Hematopoietic multipotent progenitor cell treated with erythropoietin and hydrocortisone succinate and interleukin-3 and kit ligand, for 6 days (in vitro differentiated cells): ENCODE data around the gene MORN5.

Source experiments
- DNase-seq: peaks from one replicate; pipeline ENCODE4 v3.0.0-alpha.2; 2015

The MORN5 gene

DNA sequence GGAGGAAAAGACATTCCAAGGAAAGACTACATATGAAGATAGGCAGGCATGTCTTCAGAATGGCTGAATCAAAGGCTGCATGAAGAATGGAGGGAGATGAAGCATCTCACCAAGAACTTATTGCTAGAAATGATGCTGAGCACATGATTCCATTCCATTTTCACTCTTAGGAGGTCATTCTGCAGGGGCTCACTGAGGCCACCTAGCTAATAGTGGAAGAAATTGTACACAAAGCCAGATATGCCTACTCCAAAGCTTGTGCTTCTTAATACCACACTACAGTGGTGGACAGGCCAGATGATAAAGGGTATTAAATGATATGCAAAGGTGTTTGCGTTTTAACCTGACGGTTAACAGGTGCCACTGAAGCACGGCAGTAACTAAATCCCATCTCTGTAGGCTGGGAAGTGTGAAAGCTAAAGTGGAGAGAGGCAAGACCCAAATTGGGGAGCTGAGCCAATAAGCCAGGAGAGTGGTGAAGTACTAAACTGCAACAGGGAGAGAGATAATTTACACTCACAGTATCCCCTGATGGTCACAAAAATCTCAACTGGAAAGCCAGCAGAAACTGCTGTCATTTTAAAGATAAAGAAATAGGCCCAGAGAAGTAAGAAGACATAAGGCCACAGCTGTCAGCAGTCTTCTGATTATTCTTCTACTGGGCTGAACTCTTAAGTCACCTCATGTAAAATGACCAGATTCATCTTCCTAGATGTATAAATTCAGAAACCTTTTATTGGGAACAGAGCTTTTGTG is 14.7 kb upstream of the MORN5 start:
- DNase-seq, result peak; percentile 89

GRCh38 chr9:122145592-122145863 is 14.2 kb upstream of the MORN5 start:
- DNase-seq, result no peak

GRCh38 chr9:122151267-122151828 is 8.4 kb upstream of the MORN5 start:
- peak; percentile 21 for DNase-seq

- DNase-seq, result no peak
Measured at GRCh38 chr9:122155796-122156195, 3.9 kb upstream of the MORN5 start.

DNA sequence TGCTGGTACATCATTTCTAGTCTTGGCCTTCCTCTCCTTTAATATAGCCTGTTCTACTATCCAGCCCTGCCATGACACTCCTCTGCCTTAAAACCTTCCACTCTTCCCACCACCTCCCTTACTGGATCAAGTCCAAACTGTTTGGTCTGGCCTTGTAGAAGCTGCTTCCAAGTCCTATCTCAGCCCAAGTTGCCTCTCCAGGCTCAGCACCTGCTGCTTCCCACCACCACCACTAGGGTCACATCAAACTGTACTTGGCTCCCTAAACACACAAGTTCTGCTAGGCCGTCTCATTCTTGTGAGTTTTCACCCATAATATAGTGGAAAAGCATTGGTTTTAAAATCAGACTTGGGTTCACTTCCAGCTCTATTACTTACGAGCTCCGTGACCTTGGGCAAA is 1.5 kb upstream of the MORN5 start:
- peak; percentile 88 for DNase-seq

GRCh38 chr9:122159925-122160246 is 178 bp downstream of the MORN5 start:
- no peak for DNase-seq

DNA sequence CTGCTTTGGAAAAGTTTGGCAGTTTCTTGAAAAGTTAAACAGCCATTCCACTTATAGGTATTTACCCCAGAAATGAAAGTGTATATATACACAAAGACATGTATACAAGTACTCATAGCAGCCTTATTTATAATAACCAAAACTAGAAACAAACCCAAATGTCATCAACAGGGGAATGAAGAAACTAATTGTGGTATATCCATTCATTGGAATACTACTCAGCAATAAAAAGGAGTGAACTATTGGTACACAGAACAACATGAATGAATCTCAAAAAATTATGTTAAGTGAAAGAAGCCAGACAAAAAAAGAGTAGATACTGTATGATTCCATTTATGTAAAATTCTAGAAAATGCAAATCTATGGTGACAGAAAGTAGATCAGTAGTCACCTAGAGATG is 2.7 kb downstream of the MORN5 start:
- DNase-seq, result no peak

DNA sequence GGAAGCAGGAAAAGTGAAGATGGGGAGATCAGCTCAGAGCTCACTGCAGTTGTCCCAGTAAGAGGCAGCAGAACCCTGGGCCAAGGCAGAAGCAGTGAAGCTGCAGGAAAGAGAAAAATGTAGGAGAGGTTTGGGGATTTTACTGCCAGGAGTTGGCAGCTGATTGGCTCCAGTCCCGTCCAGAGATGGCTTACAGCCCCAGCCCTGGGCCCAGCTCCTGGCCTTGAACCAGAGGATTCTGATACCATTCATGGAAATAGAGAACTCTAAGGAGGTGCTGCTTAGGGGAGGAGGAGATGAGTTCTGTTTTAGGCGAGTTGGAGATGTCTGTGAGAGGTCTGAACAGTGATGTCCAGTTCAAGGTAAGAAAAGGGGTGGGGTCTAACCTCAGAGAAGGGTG is 4.6 kb downstream of the MORN5 start:
- no peak for DNase-seq

DNA sequence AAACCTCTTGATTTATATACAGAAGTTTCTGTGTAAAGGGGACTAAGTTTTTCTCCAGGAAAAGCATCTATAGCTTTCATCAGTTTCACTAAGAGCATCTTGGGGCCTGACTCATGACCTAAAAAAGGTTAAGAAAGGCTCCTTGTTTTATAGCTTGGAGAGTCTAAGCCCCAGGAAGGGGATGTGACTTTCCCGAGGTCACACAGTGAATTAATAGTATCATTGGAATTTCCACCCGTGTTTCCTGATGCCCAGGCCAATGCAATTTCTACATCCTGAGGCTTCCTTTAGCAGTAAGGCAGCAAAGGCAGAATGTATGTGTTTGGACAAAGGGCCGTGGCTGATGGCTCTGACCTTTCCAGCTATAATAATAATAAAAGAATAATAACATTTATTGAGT is 8.6 kb downstream of the MORN5 start:
- DNase-seq, result no peak

DNA sequence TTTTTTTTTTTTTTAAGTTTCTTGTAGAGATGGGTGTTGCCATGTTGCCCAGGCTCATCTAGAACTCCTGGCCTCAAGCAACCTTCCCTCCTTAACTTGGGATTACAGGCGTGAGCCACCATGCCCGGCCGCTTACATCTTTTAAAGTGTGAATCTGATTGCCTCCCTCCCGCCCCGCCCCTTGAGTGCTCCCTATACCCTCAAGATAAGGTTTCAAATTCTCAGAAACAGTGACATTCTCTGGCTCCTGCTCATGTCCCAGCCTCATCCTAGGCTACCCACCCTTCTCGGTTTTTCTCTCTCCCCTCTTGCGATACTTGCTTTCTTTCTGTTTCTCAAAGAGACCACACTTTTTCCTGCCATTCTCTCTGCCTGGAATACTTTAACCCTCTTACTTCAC is 12.4 kb downstream of the MORN5 start:
- peak; percentile 60 for DNase-seq

DNA sequence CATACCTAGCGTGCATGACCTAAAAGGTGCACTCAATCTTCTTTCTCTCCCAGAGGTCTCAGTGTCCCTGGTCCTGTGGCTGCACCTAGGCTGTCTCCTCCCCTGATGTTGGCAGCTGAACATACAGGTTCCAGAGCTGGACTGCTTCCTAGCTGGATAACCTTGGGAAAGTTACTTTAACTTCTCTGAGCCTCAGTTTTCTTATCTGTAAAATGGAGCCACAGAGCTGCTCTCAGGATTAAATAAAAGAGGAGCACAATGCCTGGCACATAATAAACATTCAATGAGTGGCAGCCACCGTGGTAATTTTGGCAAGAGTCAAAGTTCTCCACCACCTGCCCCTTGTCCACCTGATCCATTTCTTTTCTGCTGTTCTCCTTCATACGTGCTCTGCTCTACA is 14.0 kb downstream of the MORN5 start:
- no peak for DNase-seq

DNA sequence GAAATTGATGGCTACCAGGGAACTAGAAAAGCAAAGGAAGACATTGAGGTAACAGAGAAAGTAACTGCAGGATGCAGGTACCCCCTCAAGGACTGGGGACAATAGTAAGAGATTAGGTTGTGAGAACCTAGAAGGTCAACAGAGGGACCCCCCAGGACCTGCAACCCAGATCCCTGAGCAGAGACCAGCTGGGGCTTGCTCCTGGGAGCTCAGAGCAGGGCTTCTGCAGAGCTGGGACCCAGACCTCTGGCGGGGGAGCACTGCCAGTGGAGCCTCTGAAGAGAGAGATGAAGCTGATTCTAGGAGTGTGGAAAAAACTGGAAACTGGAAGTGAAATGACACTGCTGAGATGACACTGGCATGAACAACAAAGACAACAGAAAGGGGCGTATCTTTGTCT is 17.2 kb downstream of the MORN5 start:
- no peak for DNase-seq

DNA sequence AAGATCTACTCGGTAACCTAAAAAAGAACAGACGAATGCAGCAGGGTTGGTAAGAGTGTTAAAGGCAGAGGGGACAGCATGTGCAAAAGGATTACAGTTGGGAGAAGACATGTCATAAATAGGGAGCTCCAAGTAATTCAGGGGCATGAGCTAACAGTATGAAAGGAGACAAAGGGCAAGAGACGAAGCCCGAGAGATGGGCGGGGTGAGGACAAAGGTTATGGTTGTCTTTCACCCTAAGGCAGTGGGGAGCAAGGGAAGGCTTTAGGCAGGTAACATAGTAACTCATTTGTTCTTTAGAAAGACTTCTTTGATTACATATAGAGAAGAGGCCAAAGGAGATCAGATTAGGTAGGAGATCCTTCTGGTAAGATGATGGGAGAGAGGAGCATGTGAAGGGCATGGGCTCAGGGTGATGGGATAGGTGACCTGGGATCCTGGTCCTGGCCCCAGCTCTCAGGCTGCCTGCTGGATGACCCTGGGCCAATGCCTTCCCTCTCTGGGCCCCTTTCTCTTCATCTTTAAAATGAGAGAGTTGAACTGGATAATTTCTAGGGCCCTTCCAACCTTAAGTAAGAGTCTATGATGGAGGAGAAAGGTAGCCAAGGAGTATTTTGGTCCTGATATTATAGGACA is 19.5 kb downstream of the MORN5 start:
- no peak for DNase-seq

GRCh38 chr9:122179690-122180074 is 20.0 kb downstream of the MORN5 start:
- DNase-seq, result no peak

GRCh38 chr9:122180633-122181032 is 20.9 kb downstream of the MORN5 start:
- peak; percentile 38 for DNase-seq

GRCh38 chr9:122183501-122183900 is 23.8 kb downstream of the MORN5 start:
- DNase-seq, result no peak

- DNase-seq, result no peak
Measured at GRCh38 chr9:122184551-122184950, 24.8 kb downstream of the MORN5 start.

DNA sequence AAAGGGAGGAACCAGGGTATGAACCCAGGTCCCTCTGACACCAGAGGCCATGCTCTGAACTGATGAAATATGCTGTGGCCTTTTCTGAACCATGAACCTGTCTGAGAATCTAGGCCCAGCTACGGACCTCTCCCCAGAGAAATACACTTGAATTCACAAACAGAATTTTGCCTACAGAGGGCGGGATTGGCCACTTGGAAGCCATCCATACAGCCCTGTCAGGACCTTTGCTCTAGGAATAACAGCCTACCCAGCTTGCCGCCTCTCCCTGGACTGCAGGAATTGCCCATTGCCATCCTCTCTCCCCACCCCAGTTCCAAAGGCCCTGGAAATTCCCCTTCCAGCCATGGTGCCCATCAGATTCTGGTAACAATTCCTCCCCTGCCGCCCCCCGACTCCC is 26.6 kb downstream of the MORN5 start:
- DNase-seq, result no peak

DNA sequence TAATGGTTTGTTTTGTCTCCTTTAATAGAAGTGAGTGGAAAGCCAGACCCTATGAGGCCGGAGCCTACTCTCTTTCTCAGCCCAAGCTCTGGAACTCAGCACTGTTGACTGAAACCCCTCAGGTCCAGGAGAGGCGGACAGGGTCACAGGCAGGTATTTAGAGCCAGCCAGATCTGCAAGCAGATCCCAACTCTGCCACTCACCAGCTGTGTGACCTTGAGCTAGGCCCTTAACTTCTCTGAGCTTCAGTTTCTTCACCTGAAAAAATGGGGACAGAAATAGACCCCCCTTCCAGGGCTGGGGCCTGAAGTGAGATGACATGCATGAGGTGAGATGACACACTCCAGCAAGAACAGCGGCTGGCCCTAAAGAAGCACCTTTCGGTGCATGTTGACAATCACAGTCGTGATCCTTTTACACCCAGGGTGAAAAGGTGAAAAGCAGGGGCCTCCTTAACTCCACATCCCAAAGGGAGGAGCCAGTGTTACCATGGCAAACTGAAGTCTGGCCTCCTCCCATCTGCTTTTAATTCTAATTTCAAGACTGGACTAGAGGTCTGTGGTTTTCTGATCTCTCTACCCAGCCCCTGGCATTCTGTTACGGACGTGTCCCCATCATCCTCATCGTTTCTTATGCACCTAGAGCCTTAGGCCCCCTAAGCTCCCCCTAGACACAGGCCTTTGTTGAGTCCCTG is 27.2 kb downstream of the MORN5 start:
- DNase-seq, result no peak

DNA sequence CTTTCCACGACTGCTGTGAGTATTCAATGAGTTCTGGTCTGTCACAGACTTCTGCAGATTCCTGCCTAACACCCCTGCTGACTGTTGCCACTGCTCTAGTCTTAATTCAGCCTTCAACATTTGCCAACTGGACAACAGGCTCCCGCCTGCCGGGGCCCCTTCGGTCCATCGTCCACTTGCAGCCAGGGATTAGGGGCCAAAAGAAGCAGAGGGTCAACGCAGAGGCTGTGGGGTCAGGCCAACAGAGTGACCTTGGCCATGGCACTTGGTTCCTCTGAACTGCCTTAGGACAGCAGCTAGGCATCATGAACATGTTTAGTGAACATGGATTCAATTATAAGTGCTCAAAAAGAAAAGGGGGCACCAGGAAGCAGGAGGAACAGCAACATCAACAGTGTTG is 28.7 kb downstream of the MORN5 start:
- no peak for DNase-seq

DNA sequence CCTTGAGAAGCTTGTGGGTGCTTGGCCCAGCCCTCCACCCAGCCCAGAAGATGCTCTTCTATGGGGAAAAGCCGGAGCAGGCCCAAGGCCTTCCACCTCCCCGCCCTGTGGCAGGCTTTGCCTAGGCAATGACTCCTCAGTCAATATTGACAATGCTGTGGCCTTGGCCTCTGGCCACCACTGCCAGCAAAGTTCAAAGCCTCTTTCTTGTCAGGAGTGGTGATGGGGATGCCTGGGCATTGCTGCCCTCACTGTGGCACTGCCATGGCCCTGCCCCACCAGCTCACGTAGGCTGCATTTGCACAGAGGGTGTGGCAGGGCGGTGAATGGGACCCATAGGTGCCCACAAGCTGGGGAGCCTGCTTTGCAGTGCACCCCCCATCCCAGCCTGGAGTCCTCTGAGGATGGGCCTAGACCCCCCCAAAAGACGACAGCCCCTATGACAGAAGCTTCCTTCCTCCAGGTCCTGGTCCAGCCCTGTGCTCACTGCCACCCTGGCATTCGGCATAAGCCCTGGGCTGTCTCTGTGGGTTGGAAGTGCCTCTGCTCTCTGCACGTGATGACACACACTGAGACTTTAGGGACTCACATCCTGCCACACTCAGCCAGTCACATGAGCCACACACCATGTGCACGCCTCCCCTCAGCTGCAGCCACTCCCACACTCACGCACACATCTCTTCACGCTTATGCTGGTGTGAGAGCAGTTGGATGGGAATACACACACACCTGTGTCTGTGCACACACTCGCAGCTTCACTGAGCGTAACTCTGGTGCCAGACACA is 31.1 kb downstream of the MORN5 start:
- no peak for DNase-seq

- no peak for DNase-seq
Measured at GRCh38 chr9:122191584-122191983, 31.9 kb downstream of the MORN5 start.

GRCh38 chr9:122192261-122192875 is 32.7 kb downstream of the MORN5 start:
- peak; percentile 32 for DNase-seq
